ENCODE results near the gene RER1. TPM values are rescaled to one million over a fixed set of nuclear protein-coding genes. Genes with fewer than 3 reads are reported as not detected.

RER1 gene
- total RNA-seq, 1 experiment from 2014 or later: 110 TPM

GRCh38 chr1:2377751-2378440, 13.7 kb upstream of the RER1 start:
- Mint-ChIP-seq H3K4me3 (no peak overlapping the region), H3K27ac (no peak overlapping the region), H3K27me3 (ENCODE audit: low read depth) (no peaks in the 10 kb centered on the region; the same call in none of the 2 replicates), H3K4me1 (no peaks in the 10 kb centered on the region), H3K36me3 (ENCODE audit: insufficient read depth in 1 of 3, low read depth in 3 of 3) (no peaks in the 10 kb centered on the region; a peak in 1 of 7 replicates), H3K9me3 (no peaks in the 10 kb centered on the region)
- Histone ChIP-seq H3K79me2 (ENCODE audit: insufficient read depth, low read length) (no peaks in the 10 kb centered on the region), H3K18ac (ENCODE audit: insufficient read length, low read depth, low read length) (no peak overlapping the region), H4K8ac (replicated peaks; ENCODE audit: insufficient read length, low read depth, low read length) (no peak overlapping the region), H2BK5ac (ENCODE audit: insufficient read length, low read length) (no peak overlapping the region), H2AFZ (ENCODE audit: low read length) (no peak overlapping the region), H3K14ac (ENCODE audit: insufficient read depth, low read length) (no peak overlapping the region), H3K23ac (ENCODE audit: insufficient read length, low read depth, low read length) (no peak overlapping the region), H3K4ac (ENCODE audit: low read depth, low read length) (no peak overlapping the region), H4K5ac (ENCODE audit: insufficient read length, low read depth, low read length) (no peak overlapping the region), H2BK120ac (ENCODE audit: low read depth, low read length, poor library complexity, severe bottlenecking) (no peak overlapping the region), H3K79me1 (ENCODE audit: insufficient read depth, low read depth, low read length, poor library complexity, severe bottlenecking) (no peaks in the 10 kb centered on the region), H3K4me1 (ENCODE audit: insufficient read depth, low read length) (no peaks in the 10 kb centered on the region), H3T11ph (ENCODE audit: low read length) (no peak overlapping the region), H3K9me3 (ENCODE audit: control insufficient read depth, low read depth, low read length) (no peaks in the 10 kb centered on the region), H3K27me3 (ENCODE audit: insufficient read depth, low read length) (no peaks in the 10 kb centered on the region), H3K27ac (ENCODE audit: insufficient read length, low read depth, low read length) (no peak overlapping the region), H2BK20ac (ENCODE audit: low read depth, low read length, poor library complexity, severe bottlenecking) (no peak overlapping the region), H4K20me1 (ENCODE audit: control insufficient read depth, insufficient read depth, insufficient read length) (no peaks in the 10 kb centered on the region), H3K56ac (ENCODE audit: insufficient read length, low read depth, low read length) (no peak overlapping the region), H3K9ac (ENCODE audit: extremely low read depth, insufficient read length, low read length) (no peak overlapping the region), H2BK12ac (ENCODE audit: insufficient read length, low read depth, low read length) (no peak overlapping the region), H3K23me2 (ENCODE audit: insufficient read length, low read depth, low read length, poor library complexity, severe bottlenecking) (no peaks in the 10 kb centered on the region), H2AK5ac (ENCODE audit: insufficient read length, low read length) (no peak overlapping the region), H2BK15ac (ENCODE audit: low read depth, low read length) (no peak overlapping the region), H4K91ac (ENCODE audit: insufficient read length, low read depth, low read length) (no peak overlapping the region), H3K4me2 (ENCODE audit: insufficient read depth, insufficient read length, low read length) (no peak overlapping the region)
- DNase-seq: no peak
- TF ChIP-seq CTCF (conservative IDR thresholded peaks at IDR 0.05): no peak
- no CpG with 5 or more reads among the region's 16 CpGs for WGBS (ENCODE audit: extremely low coverage, insufficient read length, low lambda C conversion rate)
